Erythroblast (primary cell): ENCODE results near the gene CERKL.

Source experiments
- GATA1 ChIP-seq: IDR thresholded peaks from 2 replicates; pipeline ENCODE4 v1.6.1; 2011; ENCODE audit warnings: low read depth, mild to moderate bottlenecking, control low read depth, low read length, moderate library complexity
- POLR2A ChIP-seq: IDR thresholded peaks from 2 replicates; pipeline ENCODE4 v1.6.1; 2011; ENCODE audit warnings: mild to moderate bottlenecking, low read length

DNA sequence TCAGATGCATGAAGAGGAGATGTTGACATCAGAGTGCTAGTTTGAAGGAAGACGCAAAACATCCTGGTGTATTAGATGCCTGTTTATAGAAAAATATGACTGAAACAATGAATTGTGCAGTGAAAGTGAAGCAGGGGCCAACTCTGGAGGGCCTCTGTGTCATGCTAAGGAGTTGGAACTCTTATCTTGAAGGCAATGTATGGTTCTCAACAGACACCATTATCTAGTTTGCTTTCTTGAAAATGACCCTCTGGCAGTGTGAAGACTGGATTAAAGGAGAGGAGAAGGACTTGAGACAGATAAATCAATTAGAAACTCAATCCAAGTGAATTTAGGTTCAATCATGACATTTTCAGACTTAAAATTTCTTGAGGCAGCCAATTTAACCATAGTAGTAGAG, 136.7 kb downstream of the CERKL start:
- no peak for TF ChIP-seq POLR2A
- TF ChIP-seq GATA1 = no peak
